GM21576 (cell line): ENCODE measurements around the gene PPP6C.

ENCODE experiments used
- ATAC-seq: cut with Tn5 transposase; IDR thresholded peaks from one replicate; pipeline ENCODE4 v1.9.1; 2021; ENCODE audit warnings: mild to moderate bottlenecking, moderate library complexity; ENCODE audit not compliant: unreplicated experiment

Gene PPP6C

DNA sequence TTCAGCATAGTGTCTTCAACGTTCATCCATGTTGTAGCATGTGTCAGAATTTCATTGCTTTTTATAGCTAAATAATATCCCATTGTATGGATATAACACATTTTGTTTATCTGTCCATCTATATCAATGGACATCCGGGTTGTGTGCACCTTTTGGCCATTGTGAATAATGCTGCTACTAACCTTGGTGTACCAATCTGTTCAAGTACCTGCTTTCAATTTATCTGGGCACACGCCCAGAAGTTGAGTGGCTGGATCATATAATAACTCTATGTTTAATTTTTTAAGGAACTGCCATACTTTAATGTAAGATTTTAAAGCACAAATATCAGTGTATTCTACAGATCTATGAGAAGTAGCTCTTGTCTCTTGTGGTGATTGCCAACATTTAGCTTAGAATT lies 89.8 kb downstream of the PPP6C start:
- ATAC-seq = no peak
